Stimulated activated CD4-positive, alpha-beta T cell treated with anti-CD3 and anti-CD28 coated beads, Interleukin-15, amount 100 ng/mL, for 1 hour (primary cell): Measurements from ENCODE around the gene REEP2.
"Not testable (repeated sequence)": the region's sequence is repeated elsewhere in the genome, so short reads cannot be mapped to it uniquely, and the experiment has no call there.

Experiments
- DNase-seq, 2 donors: peaks; one replicate each; pipeline ENCODE4 v3.0.0-alpha.2; 2020; ENCODE audit warnings: low read depth in 1 of 2, low spot score in 1 of 2

Gene REEP2

GRCh38 chr5:138466125-138466899 lies 27.5 kb downstream of the REEP2 start:
- DNase-seq, result no peak

GRCh38 chr5:138466900-138467710 lies 28.2 kb downstream of the REEP2 start:
- DNase-seq, result peak in 1 of 2 donors; percentile 61

- peak in 1 of 2 donors; percentile 56 for DNase-seq
Observed at GRCh38 chr5:138467711-138468132, 28.9 kb downstream of the REEP2 start.

GRCh38 chr5:138468133-138468965 lies 29.5 kb downstream of the REEP2 start:
- DNase-seq, result peak in 1 of 2 donors; percentile 31

- no peak for DNase-seq
Observed at GRCh38 chr5:138468966-138469539, 30.2 kb downstream of the REEP2 start.

- peak in 1 of 2 donors; percentile 69 for DNase-seq
Observed at GRCh38 chr5:138469540-138470321, 30.9 kb downstream of the REEP2 start.

GRCh38 chr5:138470322-138471051 lies 31.6 kb downstream of the REEP2 start:
- DNase-seq, result peak in 1 of 2 donors; percentile 35

- DNase-seq, result no peak
Observed at GRCh38 chr5:138471052-138471361, 32.1 kb downstream of the REEP2 start.

- DNase-seq, result no peak
Observed at GRCh38 chr5:138472353-138472752, 33.5 kb downstream of the REEP2 start.

- not testable (repeated sequence) for DNase-seq
Observed at GRCh38 chr5:138473151-138473550, 34.3 kb downstream of the REEP2 start.

- no peak for DNase-seq
Observed at GRCh38 chr5:138476918-138477317, 38.1 kb downstream of the REEP2 start.

- DNase-seq, result no peak
Observed at GRCh38 chr5:138482638-138483037, 43.8 kb downstream of the REEP2 start.

- no peak for DNase-seq
Observed at GRCh38 chr5:138488481-138488945, 49.7 kb downstream of the REEP2 start.

- no peak for DNase-seq
Observed at GRCh38 chr5:138489683-138490061, 50.8 kb downstream of the REEP2 start.

- DNase-seq, result no peak
Observed at GRCh38 chr5:138490648-138491283, 51.9 kb downstream of the REEP2 start.

- no peak for DNase-seq
Observed at GRCh38 chr5:138491284-138491648, 52.4 kb downstream of the REEP2 start.

- peak; percentile 71 to 75 for DNase-seq
Observed at GRCh38 chr5:138491669-138492559, 53.1 kb downstream of the REEP2 start.

- no peak for DNase-seq
Observed at GRCh38 chr5:138492560-138493045, 53.7 kb downstream of the REEP2 start.
